GM19035 (cell line): ENCODE data around the gene LRRC3C.
A peak's percentile ranks its signal among the peaks of the same experiment; 100 is the strongest.

Experiments used
- ATAC-seq: cut with Tn5 transposase; IDR thresholded peaks from one replicate; pipeline ENCODE4 v1.9.1; 2021; ENCODE audit not compliant: unreplicated experiment

Gene LRRC3C

DNA sequence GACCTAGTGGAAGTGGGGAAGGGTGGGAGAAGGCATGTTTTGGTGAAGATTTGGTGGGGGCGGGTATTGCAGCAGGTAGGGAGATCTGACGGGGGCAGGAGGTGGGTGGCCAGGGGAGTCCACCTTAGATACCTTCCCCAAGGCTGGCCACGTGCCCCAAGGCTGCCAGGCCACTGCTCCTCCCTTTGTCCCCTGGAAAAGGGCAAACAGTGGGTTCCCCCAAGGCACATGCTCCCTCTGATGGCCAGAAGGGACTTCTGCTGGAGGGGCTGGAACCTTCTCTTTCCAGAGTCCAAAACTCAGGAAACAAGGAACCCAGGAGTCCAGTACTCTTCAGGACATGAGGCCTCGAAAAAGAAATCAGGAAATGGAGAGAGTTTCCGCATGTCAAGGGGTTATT is 46.9 kb downstream of the LRRC3C start:
- no peak for ATAC-seq

DNA sequence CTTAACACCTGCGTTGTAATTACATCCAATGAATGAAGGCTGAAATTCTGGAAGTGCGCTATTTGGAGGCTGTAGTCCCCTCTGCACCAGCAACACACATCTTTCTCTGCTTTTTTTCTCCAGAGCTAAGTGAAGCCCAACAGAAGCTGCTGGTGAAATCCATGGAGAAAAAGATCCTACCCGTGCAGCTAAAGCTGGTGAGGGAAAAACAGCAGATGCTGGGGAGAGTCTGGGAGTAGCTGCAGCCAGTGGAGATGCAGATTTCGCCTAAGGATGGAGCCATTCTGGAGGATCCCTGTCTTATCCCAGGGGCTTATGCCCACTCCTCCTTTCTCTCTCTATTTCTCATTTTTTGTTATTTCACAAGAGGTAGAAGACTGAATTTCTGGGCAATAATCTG is 48.3 kb downstream of the LRRC3C start:
- no peak for ATAC-seq

DNA sequence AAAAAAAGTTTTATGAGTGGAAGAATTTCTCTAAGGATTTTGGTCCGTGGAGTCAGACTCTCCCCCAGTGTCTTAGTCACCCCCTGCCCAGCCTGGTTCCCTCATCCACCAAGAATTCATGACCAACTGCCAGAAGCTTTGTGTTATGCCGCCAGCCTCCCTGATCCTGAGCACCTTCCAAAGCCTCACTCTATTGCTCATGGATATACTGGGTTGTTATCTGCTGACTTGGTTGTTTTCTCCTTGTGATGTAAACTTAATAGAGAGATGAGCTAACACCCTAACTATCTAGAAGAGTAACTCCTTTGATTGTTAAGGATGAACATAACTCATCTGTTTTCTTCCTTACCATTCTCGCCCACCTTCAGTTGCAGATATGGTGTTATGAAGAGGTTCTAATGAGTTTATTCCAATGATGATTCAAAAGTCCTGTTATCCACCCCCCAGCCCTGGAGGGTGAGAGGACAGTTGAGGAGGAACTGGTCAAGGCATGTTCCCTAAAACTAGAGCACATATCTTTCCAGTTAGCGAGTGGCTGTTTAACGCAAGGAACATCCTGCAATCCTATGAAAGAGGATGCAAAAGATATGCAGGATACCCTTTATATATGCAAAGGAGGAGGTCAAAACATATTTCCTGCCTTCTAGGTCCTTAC is 51.6 kb downstream of the LRRC3C start:
- no peak for ATAC-seq

DNA sequence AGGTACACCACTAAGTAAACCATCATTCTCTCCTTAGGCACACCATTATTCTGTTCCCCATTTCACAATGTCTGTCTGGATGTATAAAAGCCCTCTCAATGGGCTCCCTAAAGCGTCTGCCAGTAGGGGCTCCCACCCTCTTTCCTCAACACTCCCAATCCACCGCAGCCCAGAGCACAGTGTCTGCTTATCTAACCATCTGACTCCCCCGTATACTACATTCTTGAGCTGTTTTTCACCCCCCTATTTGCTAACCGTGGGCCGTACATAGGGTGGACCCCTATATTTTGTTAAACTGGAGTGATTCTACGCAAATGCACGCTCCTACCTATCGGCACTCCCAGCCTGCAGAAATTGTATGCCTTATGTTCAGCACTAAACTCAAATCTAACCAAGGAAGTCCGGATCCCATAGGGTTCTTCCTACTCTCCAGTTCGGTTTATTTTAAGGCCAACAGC is 52.4 kb downstream of the LRRC3C start:
- ATAC-seq: peak; percentile 11

DNA sequence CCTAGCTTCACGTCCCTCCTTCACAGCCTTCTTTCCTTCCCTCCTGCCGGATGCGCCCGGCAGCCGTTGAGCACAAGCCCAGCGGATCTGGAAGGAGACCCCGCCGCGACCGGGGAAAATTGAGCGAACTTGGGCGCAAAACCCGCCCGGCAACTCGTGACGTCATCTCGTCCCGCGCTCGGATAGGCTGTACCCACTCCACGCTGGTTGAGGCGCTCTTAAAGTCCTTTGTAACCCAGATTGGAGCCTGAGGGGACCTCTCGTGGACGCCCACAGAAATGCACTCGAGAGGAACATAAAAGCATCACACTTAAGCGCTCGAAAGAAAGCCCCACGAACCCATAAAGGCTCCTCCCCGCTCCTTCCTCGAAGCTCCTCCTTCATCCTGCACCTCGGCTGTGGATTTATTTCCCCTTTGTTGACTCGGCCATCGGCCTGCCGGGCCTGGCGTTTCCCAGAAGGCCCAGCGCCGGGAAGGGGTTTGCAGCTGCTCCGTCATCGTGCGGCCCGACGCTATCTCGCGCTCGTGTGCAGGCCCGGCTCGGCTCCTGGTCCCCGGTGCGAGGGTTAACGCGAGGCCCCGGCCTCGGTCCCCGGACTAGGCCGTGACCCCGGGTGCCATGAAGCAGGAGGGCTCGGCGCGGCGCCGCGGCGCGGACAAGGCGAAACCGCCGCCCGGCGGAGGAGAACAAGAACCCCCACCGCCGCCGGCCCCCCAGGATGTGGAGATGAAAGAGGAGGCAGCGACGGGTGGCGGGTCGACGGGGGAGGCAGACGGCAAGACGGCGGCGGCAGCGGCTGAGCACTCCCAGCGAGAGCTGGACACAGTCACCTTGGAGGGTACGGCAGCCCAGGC is 53.0 kb downstream of the LRRC3C start, which contains the start of gene PSMD3:
Gene PSMD3 (plus strand): TSS at position 457 of the 856 bp plus-strand sequence. CDS start 164 bp downstream, at position 621.
- ATAC-seq: peak; percentile 91

DNA sequence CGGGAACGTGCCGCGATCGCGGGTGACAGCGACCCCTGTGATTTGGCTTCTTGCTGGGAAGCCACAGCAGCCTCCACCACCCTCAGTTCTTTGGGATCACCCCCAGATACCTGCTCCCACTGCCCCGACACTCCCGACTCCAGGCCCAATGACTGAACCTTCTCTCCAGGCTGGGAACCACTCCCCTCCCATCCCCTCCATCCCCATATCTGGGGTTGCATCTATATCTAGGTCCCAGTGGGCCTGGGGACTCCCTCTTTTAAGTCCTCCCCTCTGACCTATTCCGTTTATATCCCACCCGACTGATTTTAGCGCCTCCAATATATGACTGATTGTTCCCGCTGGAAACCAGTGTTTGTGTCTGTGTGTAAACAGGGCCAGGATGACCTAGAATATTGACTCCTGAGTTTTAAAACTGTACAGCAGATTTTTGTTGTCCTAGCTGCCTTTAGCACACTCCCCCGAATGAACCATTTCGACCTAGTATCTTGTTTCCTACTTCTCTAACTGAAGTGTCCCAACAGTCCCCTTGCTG is 53.7 kb downstream of the LRRC3C start:
- ATAC-seq: no peak

DNA sequence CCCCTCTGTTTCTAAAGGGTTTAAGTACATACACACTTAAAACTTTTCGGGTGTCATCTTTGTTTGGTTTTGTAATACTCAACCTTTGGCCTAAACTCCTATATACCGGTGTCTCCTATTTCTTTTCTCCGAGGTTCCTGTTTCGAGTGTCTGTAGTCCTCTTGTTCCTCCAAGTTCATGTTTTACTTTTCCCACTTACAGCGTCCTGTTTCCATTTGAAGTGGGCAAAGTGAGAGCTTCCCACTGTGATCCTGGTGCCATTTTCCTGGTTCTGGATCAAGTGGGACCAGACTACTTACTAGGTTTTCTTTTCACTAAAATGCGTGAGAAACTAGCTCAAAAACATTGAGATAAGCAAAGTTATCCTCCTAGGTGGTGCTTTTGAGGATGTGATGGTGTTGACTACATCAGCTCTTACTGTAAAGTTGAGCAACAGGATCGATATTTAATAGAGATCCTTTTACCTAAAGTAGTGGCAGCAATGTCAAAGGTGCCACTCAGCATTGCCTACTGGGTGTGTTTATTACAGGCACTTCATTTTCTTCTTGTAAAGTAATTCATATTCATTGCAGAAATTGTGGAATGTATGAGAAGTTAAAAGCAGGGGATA is 54.3 kb downstream of the LRRC3C start:
- no peak for ATAC-seq

DNA sequence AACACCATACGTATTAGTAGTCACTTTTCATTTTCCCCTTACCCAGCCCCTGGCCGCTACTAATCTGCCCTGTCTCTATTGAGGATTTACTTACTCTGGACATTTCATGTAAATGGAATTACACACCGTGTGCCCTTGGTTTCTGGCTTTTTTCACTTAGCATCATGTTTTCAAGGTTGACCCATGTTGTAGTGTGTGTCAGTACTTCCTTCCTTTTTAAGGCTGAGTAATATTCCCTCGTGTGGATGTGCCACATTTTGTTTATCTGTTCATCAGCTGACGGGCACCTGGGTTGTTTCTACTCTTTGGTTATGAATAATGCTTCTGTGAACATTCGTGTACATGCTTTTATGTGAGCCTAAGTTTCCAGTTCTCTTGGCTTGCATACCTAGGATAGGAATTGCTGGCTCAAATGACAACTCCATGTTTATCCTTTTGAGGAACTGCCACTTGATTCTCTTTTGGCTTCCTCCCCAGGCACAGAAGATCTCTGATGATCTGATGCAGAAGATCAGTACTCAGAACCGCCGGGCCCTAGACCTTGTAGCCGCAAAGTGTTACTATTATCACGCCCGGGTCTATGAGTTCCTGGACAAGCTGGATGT is 60.8 kb downstream of the LRRC3C start:
- ATAC-seq: no peak

DNA sequence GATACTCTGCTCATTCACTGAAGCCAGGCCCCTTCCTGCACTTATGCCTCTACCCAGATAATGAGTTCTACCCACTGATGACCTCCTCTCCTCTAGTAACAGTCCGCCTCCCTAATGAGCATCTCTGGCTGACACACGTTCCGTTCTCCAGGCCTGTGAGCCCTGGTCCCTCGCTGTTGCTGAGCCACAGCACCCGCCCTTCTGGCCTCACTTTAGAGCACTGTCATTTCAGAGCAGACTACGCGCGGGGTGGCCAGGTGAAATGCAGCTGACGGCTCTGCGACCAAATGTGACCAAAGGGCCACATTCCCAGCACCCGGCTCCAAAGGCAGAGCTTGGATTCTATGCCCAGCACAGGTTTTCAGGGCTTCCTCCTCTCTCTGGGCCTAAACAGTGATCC is 66.9 kb downstream of the LRRC3C start:
- ATAC-seq: no peak
